ENCODE data around the gene ICAM3. TPM values are rescaled to one million over a fixed set of nuclear protein-coding genes. Genes with fewer than 3 reads are reported as not detected.

ICAM3 gene
- total RNA-seq, 1 experiment from 2014 or later, result 10.5 TPM

DNA sequence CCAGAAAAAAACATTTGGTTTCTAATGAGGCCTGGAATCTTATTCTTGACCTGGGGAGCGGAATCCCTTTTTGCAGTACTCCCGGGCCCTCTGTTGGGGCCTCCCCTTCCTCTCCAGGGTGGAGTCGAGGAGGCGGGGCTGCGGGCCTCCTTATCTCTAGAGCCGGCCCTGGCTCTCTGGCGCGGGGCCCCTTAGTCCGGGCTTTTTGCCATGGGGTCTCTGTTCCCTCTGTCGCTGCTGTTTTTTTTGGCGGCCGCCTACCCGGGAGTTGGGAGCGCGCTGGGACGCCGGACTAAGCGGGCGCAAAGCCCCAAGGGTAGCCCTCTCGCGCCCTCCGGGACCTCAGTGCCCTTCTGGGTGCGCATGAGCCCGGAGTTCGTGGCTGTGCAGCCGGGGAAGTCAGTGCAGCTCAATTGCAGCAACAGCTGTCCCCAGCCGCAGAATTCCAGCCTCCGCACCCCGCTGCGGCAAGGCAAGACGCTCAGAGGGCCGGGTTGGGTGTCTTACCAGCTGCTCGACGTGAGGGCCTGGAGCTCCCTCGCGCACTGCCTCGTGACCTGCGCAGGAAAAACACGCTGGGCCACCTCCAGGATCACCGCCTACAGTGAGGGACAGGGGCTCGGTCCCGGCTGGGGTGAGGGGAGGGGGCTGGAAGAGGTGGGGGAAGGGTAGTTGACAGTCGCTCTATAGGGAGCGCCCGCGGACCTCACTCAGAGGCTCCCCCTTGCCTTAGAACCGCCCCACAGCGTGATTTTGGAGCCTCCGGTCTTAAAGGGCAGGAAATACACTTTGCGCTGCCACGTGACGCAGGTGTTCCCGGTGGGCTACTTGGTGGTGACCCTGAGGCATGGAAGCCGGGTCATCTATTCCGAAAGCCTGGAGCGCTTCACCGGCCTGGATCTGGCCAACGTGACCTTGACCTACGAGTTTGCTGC lies 52.4 kb downstream of the ICAM3 start, which contains the start of gene ICAM4:
ICAM4 (plus strand) TSS at position 153 of the 935 bp plus-strand sequence; CDS start at position 211, 58 bp downstream.
- POLR2A ChIA-PET, result interaction anchor here (1.8 kb wide), 1 partner anchor 16 kb away, joined by 8 read pairs; the partner anchor contains the start of gene ICAM1
- Histone ChIP-seq H3K36me3 (ENCODE audit: control insufficient read depth, insufficient read depth, low read length) (no peaks in the 10 kb centered on the region), H3K4me3 (ENCODE audit: low read depth in 2 of 2, low read length in 2 of 2) (peak within 1 kb of the TSS; percentile 25 to 30), H3K4me1 (ENCODE audit: control insufficient read depth, insufficient read depth, low read length) (peaks cover 17% of the 10 kb centered on the region; the same call in 1 of the 2 replicates), H3K9me3 (ENCODE audit: control insufficient read depth, insufficient read depth, low read depth, low read length) (no peaks in the 10 kb centered on the region), H3K27me3 (ENCODE audit: control insufficient read depth, insufficient read depth, low read length) (no peaks in the 10 kb centered on the region), H3K27ac (ENCODE audit: low read length) (peak within 1 kb of the TSS; percentile 63)
- no TSS peak for BruUV-seq (replicated peaks)
- TF ChIP-seq SIN3A (IDR thresholded peaks at IDR 0.05; ENCODE audit: borderline replicate concordance, insufficient read depth, low read depth, low read length) (no peak), TCF7L2 (IDR thresholded peaks at IDR 0.05; ENCODE audit: low read depth, low read length) (no peak), POLR2AphosphoS5 (IDR thresholded peaks at IDR 0.05; ENCODE audit: low read depth, low read length) (0 out of 2 replicates have a peak, but pooled peaks have one; percentile 19)
- TF ChIP-seq, protein P1, sequence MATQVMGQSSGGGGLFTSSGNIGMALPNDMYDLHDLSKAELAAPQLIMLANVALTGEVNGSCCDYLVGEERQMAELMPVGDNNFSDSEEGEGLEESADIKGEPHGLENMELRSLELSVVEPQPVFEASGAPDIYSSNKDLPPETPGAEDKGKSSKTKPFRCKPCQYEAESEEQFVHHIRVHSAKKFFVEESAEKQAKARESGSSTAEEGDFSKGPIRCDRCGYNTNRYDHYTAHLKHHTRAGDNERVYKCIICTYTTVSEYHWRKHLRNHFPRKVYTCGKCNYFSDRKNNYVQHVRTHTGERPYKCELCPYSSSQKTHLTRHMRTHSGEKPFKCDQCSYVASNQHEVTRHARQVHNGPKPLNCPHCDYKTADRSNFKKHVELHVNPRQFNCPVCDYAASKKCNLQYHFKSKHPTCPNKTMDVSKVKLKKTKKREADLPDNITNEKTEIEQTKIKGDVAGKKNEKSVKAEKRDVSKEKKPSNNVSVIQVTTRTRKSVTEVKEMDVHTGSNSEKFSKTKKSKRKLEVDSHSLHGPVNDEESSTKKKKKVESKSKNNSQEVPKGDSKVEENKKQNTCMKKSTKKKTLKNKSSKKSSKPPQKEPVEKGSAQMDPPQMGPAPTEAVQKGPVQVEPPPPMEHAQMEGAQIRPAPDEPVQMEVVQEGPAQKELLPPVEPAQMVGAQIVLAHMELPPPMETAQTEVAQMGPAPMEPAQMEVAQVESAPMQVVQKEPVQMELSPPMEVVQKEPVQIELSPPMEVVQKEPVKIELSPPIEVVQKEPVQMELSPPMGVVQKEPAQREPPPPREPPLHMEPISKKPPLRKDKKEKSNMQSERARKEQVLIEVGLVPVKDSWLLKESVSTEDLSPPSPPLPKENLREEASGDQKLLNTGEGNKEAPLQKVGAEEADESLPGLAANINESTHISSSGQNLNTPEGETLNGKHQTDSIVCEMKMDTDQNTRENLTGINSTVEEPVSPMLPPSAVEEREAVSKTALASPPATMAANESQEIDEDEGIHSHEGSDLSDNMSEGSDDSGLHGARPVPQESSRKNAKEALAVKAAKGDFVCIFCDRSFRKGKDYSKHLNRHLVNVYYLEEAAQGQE (IDR thresholded peaks at IDR 0.05; ENCODE audit: insufficient read depth in 1 of 2, low read depth in 2 of 2, low read length in 1 of 2), result 0 out of 4 replicates have a peak, but pooled peaks of 1 of the 2 experiments have one; percentile 18
- TF ChIP-seq, protein P2, sequence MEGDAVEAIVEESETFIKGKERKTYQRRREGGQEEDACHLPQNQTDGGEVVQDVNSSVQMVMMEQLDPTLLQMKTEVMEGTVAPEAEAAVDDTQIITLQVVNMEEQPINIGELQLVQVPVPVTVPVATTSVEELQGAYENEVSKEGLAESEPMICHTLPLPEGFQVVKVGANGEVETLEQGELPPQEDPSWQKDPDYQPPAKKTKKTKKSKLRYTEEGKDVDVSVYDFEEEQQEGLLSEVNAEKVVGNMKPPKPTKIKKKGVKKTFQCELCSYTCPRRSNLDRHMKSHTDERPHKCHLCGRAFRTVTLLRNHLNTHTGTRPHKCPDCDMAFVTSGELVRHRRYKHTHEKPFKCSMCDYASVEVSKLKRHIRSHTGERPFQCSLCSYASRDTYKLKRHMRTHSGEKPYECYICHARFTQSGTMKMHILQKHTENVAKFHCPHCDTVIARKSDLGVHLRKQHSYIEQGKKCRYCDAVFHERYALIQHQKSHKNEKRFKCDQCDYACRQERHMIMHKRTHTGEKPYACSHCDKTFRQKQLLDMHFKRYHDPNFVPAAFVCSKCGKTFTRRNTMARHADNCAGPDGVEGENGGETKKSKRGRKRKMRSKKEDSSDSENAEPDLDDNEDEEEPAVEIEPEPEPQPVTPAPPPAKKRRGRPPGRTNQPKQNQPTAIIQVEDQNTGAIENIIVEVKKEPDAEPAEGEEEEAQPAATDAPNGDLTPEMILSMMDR (IDR thresholded peaks at IDR 0.05), result no peak
- peak; percentile 32; the same call in 1 of the 2 replicates for ATAC-seq
- CTCF ChIA-PET, result interaction anchor here (0.6 to 1.1 kb wide), 2 partner anchors 55 to 102 kb away, joined by 3 to 9 read pairs; no protein-coding TSS in a partner anchor
- intact Hi-C loops (cut with micrococcal nuclease; ENCODE audit: unreplicated experiment) (no loop called here), in situ Hi-C loops (cut with HindIII; ENCODE audit: low pct_unique_long_range_greater_than_20kb, low sequenced_read_pairs) (no loop called here)
- DNase-seq (ENCODE audit: low read depth, low spot score), result no peak

DNA sequence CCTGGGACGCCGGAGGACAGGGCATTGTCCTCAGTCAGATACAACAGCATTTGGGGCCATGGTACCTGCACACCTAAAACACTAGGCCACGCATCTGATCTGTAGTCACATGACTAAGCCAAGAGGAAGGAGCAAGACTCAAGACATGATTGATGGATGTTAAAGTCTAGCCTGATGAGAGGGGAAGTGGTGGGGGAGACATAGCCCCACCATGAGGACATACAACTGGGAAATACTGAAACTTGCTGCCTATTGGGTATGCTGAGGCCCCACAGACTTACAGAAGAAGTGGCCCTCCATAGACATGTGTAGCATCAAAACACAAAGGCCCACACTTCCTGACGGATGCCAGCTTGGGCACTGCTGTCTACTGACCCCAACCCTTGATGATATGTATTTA lies 54.0 kb downstream of the ICAM3 start:
- no peak overlapping the region for H3K27ac ChIP-seq (ENCODE audit: low read length)
- 0 out of 2 replicates have a peak, but pooled peaks cover under 1% of the 10 kb centered on the region for H3K36me3 ChIP-seq (ENCODE audit: control insufficient read depth, insufficient read depth, low read length)
- intact Hi-C loops (cut with micrococcal nuclease; ENCODE audit: unreplicated experiment) (no loop called here), in situ Hi-C loops (cut with HindIII; ENCODE audit: low pct_unique_long_range_greater_than_20kb, low sequenced_read_pairs) (no loop called here)
- ATAC-seq (no peak), DNase-seq (ENCODE audit: low read depth, low spot score) (no peak)
- ChIA-PET POLR2A (interaction anchor here (0.6 to 1.0 kb wide), 2 partner anchors 16 to 26 kb away, joined by 3 to 5 read pairs; no protein-coding TSS in a partner anchor), CTCF (no interaction called here)
- H3K4me1 ChIP-seq (ENCODE audit: control insufficient read depth, insufficient read depth, low read length), result peaks cover 17% of the 10 kb centered on the region; the same call in 1 of the 2 replicates
- H3K27me3 ChIP-seq (ENCODE audit: control insufficient read depth, insufficient read depth, low read length), result no peaks in the 10 kb centered on the region
- H3K4me3 ChIP-seq (ENCODE audit: low read depth in 2 of 2, low read length in 2 of 2), result no peak overlapping the region
- TF ChIP-seq, protein P2 (IDR thresholded peaks at IDR 0.05), result no peak
- TF ChIP-seq TCF7L2 (IDR thresholded peaks at IDR 0.05; ENCODE audit: low read depth, low read length), result no peak
- BruUV-seq (replicated peaks), result TSS peak; percentile 81
- H3K9me3 ChIP-seq (ENCODE audit: control insufficient read depth, insufficient read depth, low read depth, low read length), result no peaks in the 10 kb centered on the region
